HG03575 (cell line): Measurements from ENCODE around the gene LSM7.

ENCODE experiments used
- ATAC-seq: cut with Tn5 transposase; IDR thresholded peaks from one replicate; pipeline ENCODE4 v1.9.1; 2021; ENCODE audit not compliant: unreplicated experiment, insufficient number of reproducible peaks, low FRiP score; ENCODE audit errors: extremely low read depth

Gene LSM7

DNA sequence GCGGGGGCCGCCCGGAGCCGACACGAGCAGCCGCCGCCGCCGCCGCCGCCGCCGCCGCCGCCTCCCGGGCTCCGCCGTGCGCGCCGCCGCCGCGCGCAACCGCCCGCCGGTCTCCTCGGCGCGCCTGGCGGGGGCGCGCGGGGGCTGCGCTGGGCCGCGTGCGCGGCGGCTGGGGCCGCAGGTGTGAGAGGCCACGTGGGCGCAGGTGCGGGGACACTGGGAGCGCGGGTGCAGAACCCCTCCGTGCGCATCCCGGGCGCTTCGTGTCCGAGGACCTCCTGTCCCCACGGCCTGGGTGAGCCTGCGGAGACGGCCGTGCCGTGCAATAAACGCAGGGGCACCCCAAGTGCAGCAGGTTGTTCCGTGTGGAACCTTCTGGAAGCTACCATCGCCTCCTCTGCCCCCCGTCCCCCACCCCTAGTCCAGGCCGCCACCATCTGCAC is 20.3 kb downstream of the LSM7 start, which contains the start of gene LINGO3:
TSS of gene LINGO3 (minus strand) at position 41 of the 443 bp plus-strand sequence. CDS start 16,378 bp downstream, outside the sequence.
- no peak for ATAC-seq

GRCh38 chr19:2307518-2308012 is 20.8 kb downstream of the LSM7 start:
- no peak for ATAC-seq

DNA sequence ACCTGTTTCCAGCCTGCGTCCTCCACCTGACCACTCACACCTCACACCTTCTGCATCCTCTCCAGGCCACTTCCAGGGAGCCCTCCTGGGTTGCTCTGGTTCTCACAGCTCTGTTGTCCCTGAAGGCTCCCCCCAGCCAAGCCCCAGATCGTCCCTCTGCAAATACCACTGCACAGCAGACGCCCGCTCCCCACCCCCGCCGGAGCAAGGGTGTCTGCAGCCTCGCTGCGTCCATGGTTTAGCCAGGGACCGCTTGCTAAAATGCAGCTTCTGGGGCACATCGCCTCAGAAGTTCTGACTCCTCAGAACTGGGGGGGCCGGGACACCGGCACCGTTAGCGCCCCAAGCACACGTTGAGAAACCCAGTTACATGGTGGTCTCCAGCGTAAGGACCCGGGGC is 21.4 kb downstream of the LSM7 start:
- no peak for ATAC-seq

- ATAC-seq: no peak
These were observed 22.0 kb downstream of the LSM7 start for GRCh38 chr19:2306281-2306806.

DNA sequence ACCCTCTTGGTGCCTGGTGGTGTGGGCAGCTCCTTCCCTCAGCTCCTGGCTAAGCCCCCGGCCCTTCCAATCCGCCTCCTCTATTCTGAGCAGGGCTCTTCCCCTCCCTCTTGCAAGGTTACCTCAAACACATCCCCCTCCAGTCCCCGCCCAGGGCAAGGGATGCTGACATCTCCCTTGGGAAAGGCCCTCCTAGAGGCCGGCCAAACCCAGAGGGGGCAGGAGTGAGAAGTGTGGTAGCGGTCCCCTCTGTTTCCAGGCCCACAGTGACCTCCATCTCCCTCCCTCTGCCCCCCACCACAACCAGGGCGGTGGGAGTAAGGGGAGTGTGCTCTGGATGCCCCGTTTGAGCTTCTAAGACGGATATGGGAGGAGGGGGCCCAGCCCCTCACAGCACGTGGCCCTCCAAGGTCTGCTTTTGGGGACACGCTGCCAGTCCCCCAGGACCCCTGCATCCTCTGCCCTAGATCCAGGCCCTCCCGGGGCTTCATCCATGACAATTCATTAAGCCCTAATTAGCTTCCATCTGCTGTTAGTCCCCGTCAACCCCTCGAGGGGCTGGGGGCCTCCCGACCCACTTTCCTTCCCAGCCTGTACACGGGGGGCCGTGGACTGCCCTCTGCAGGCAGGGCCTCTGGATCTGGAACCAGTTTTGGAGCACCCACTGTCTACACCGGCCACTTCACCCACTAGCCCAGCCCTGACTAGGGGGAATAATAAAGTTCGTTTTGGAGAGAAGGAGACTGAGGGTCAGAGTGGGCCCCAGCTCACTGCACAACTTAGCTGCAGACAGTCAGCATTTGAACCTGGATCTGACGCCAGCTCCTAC is 22.7 kb downstream of the LSM7 start:
- ATAC-seq: no peak

- ATAC-seq: no peak
These were observed 25.1 kb downstream of the LSM7 start for GRCh38 chr19:2303211-2303798.

- no peak for ATAC-seq
These were observed 25.8 kb downstream of the LSM7 start for GRCh38 chr19:2302319-2303210.

- no peak for ATAC-seq
These were observed 27.9 kb downstream of the LSM7 start for GRCh38 chr19:2300533-2300932.

DNA sequence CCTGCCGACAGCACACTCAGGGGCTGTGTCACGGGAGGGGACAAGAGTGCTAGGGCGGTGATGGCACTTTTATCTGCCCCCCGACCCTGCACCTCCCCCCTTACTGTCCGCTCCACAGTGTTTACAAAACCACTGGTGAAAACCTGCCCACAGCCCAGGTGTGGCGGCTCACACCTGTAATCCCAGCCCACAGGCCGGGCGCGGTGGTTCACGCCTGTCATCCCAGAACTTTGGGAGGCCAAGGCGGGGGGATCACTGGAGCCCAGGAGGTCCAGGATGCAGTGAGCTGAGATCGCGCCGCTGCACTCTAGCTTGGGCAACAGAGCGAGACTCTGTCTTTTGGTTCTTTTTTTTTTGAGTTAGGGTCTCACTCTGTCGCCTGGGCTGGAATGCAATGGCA is 32.2 kb downstream of the LSM7 start:
- ATAC-seq: no peak

DNA sequence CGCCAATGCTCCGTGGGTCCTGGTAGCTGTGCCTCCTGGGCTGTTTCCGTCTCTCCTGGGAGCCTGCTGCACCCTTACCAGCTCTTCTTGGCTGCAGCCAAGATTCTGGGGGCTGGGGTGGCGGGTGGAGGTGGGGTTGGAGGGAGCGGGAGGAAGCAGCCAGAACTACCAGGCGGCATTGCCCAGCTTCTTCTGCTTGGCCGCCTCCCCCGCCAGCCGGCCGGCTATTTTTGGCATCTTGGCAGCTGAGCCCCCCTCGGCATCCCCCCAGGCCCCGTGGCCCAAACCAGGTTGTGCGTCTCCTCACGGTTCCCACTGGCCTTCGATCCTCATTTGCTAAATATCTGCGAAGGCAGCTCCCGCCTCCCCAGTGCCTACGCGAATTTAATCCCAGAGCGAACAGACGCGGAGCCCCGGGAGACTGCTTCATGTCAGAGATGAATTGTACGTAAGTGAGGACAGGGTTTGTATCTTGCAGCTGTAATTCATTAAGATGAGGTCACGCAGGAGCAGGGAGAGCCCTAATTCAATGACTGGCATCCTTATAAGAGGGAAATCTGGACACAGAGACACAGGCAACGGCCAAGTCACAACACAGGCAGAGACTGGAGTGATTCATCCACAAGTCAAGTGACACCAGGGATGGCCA is 33.6 kb downstream of the LSM7 start:
- ATAC-seq: no peak

- no peak for ATAC-seq
These were observed 37.1 kb downstream of the LSM7 start for GRCh38 chr19:2291185-2291751.

- ATAC-seq: no peak
These were observed 37.8 kb downstream of the LSM7 start for GRCh38 chr19:2290441-2291184.

- ATAC-seq: no peak
These were observed 38.5 kb downstream of the LSM7 start for GRCh38 chr19:2289714-2290435.

DNA sequence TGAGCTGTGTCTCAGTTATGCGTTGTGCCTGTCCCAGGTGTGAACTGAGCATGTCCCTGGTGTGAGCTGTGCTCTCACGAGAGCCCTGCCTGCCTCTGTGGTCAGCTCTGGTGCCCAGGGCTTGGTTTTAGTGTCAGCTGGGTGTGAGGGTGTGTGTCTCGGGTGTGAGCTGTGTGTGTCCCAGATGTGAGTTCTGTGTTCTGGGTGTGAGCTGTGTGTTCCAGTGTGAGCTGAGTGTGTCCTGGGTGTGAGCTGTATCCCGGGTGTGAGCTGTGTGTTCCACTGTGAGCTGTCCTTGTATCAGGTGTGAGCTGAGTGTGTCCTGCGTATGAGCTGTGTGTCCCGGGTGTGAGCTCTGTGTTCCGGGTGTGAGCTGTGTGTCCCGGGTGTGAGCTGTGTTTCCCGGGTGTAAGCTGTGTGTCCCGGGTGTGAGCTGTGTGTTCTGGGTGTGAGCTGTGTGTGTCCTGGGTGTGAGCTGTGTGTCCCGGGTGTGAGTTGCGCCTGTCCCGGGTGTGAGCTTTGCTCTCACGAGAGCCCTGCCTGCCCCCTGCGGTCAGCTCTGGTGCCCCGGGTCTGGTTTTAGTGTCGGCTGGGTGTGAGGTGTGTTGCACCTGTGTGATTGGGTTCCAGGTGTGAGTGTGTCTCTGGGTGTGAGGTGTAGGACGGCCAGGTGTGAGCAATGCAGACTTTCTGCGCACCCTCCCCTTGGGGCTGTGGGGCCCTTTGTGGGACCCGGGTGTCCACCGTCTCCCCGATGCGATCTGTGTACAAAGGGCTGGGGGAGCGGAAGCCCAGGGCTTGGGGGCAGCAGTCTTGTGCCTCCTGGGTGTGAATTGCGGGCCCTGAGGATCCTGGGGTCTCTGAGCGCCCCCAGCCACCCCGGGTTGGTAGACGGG is 39.3 kb downstream of the LSM7 start:
- ATAC-seq: no peak

GRCh38 chr19:2288338-2288817 is 40.0 kb downstream of the LSM7 start:
- ATAC-seq: no peak
